ENCODE data around the gene ABCA1.
A peak's percentile ranks its signal among the peaks of the same experiment; 100 is the strongest.
"Not testable (repeated sequence)": the region's sequence is repeated elsewhere in the genome, so short reads cannot be mapped to it uniquely, and the experiment has no call there.

ABCA1 gene

GRCh38 chr9:104900324-104900723 is 27.6 kb downstream of the ABCA1 start:
- Histone ChIP-seq H3K36me3 (ENCODE audit: insufficient read depth, low read depth, low read length) (peaks cover 6% of the 10 kb centered on the region; the same call in 1 of the 2 replicates), H3K27ac (ENCODE audit: low read length) (no peak overlapping the region), H3K9me3 (ENCODE audit: insufficient read depth, low read depth, low read length) (no peaks in the 10 kb centered on the region), H3K4me3 (ENCODE audit: low read length) (no peak overlapping the region), H3K27me3 (ENCODE audit: insufficient read depth, low read length) (no peaks in the 10 kb centered on the region), H3K4me1 (ENCODE audit: insufficient read depth, low read length) (peaks cover 5% of the 10 kb centered on the region), H3K9ac (ENCODE audit: low read depth, low read length) (no peak overlapping the region)

- peaks cover 5% of the 10 kb centered on the region for H3K4me1 ChIP-seq (ENCODE audit: insufficient read depth, low read length)
- no peaks in the 10 kb centered on the region for H3K27me3 ChIP-seq (ENCODE audit: insufficient read depth, low read length)
- no peaks in the 10 kb centered on the region for H3K9me3 ChIP-seq (ENCODE audit: insufficient read depth, low read depth, low read length)
- no peak overlapping the region for H3K4me3 ChIP-seq (ENCODE audit: low read length)
- H3K9ac ChIP-seq (ENCODE audit: low read depth, low read length) = no peak overlapping the region
- H3K36me3 ChIP-seq (ENCODE audit: insufficient read depth, low read depth, low read length) = peaks cover 6% of the 10 kb centered on the region; the same call in 1 of the 2 replicates
- H3K27ac ChIP-seq (ENCODE audit: low read length) = no peak overlapping the region
Measured at GRCh38 chr9:104899759-104900247, 28.2 kb downstream of the ABCA1 start.

GRCh38 chr9:104898376-104898775 is 29.6 kb downstream of the ABCA1 start:
- not testable (repeated sequence) for H3K4me3 ChIP-seq (ENCODE audit: low read length); H3K36me3 ChIP-seq (ENCODE audit: insufficient read depth, low read depth, low read length); H3K9ac ChIP-seq (ENCODE audit: low read depth, low read length); H3K4me1 ChIP-seq (ENCODE audit: insufficient read depth, low read length); H3K27me3 ChIP-seq (ENCODE audit: insufficient read depth, low read length); H3K9me3 ChIP-seq (ENCODE audit: insufficient read depth, low read depth, low read length); H3K27ac ChIP-seq (ENCODE audit: low read length)

GRCh38 chr9:104896131-104896530 is 31.8 kb downstream of the ABCA1 start:
- Histone ChIP-seq H3K4me3 (ENCODE audit: low read length) (no peak overlapping the region), H3K9ac (ENCODE audit: low read depth, low read length) (no peak overlapping the region), H3K27ac (ENCODE audit: low read length) (no peak overlapping the region), H3K36me3 (ENCODE audit: insufficient read depth, low read depth, low read length) (0 out of 2 replicates have a peak, but pooled peaks cover under 1% of the 10 kb centered on the region), H3K4me1 (ENCODE audit: insufficient read depth, low read length) (no peaks in the 10 kb centered on the region), H3K27me3 (ENCODE audit: insufficient read depth, low read length) (no peaks in the 10 kb centered on the region), H3K9me3 (ENCODE audit: insufficient read depth, low read depth, low read length) (no peaks in the 10 kb centered on the region)

GRCh38 chr9:104895572-104895971 is 32.4 kb downstream of the ABCA1 start:
- H3K27ac ChIP-seq (ENCODE audit: low read length) = no peak overlapping the region
- no peaks in the 10 kb centered on the region for H3K4me1 ChIP-seq (ENCODE audit: insufficient read depth, low read length)
- H3K27me3 ChIP-seq (ENCODE audit: insufficient read depth, low read length) = no peaks in the 10 kb centered on the region
- H3K9me3 ChIP-seq (ENCODE audit: insufficient read depth, low read depth, low read length) = no peaks in the 10 kb centered on the region
- H3K9ac ChIP-seq (ENCODE audit: low read depth, low read length) = no peak overlapping the region
- H3K4me3 ChIP-seq (ENCODE audit: low read length) = no peak overlapping the region
- H3K36me3 ChIP-seq (ENCODE audit: insufficient read depth, low read depth, low read length) = no peaks in the 10 kb centered on the region

- Histone ChIP-seq H3K4me1 (ENCODE audit: insufficient read depth, low read length) (peaks cover 17% of the 10 kb centered on the region; the same call in 1 of the 2 replicates), H3K36me3 (ENCODE audit: insufficient read depth, low read depth, low read length) (peaks cover 10% of the 10 kb centered on the region), H3K27me3 (ENCODE audit: insufficient read depth, low read length) (no peaks in the 10 kb centered on the region), H3K4me3 (ENCODE audit: low read length) (no peak overlapping the region), H3K27ac (ENCODE audit: low read length) (no peak overlapping the region), H3K9ac (ENCODE audit: low read depth, low read length) (no peak overlapping the region), H3K9me3 (ENCODE audit: insufficient read depth, low read depth, low read length) (no peaks in the 10 kb centered on the region)
Measured at GRCh38 chr9:104892701-104893100, 35.3 kb downstream of the ABCA1 start.

GRCh38 chr9:104890433-104890770 is 37.6 kb downstream of the ABCA1 start:
- H3K27me3 ChIP-seq (ENCODE audit: insufficient read depth, low read length) = no peaks in the 10 kb centered on the region
- no peak overlapping the region for H3K27ac ChIP-seq (ENCODE audit: low read length)
- H3K4me3 ChIP-seq (ENCODE audit: low read length) = no peak overlapping the region
- H3K9ac ChIP-seq (ENCODE audit: low read depth, low read length) = no peak overlapping the region
- H3K36me3 ChIP-seq (ENCODE audit: insufficient read depth, low read depth, low read length) = peaks cover 10% of the 10 kb centered on the region
- H3K4me1 ChIP-seq (ENCODE audit: insufficient read depth, low read length) = peaks cover 28% of the 10 kb centered on the region; the same call in 1 of the 2 replicates
- no peaks in the 10 kb centered on the region for H3K9me3 ChIP-seq (ENCODE audit: insufficient read depth, low read depth, low read length)

- Histone ChIP-seq H3K4me3 (ENCODE audit: low read length) (peak overlapping the region; percentile 31), H3K27me3 (ENCODE audit: insufficient read depth, low read length) (no peaks in the 10 kb centered on the region), H3K27ac (ENCODE audit: low read length) (peak overlapping the region; percentile 65), H3K36me3 (ENCODE audit: insufficient read depth, low read depth, low read length) (peaks cover 20% of the 10 kb centered on the region), H3K9ac (ENCODE audit: low read depth, low read length) (peak overlapping the region; percentile 35; the same call in 1 of the 2 replicates), H3K4me1 (ENCODE audit: insufficient read depth, low read length) (peaks cover 54% of the 10 kb centered on the region), H3K9me3 (ENCODE audit: insufficient read depth, low read depth, low read length) (no peaks in the 10 kb centered on the region)
Measured at GRCh38 chr9:104885818-104886709, 41.9 kb downstream of the ABCA1 start.

- Histone ChIP-seq H3K9me3 (ENCODE audit: insufficient read depth, low read depth, low read length) (no peaks in the 10 kb centered on the region), H3K4me1 (ENCODE audit: insufficient read depth, low read length) (peaks cover 37% of the 10 kb centered on the region), H3K4me3 (ENCODE audit: low read length) (no peak overlapping the region), H3K9ac (ENCODE audit: low read depth, low read length) (no peak overlapping the region), H3K27me3 (ENCODE audit: insufficient read depth, low read length) (no peaks in the 10 kb centered on the region), H3K27ac (ENCODE audit: low read length) (no peak overlapping the region), H3K36me3 (ENCODE audit: insufficient read depth, low read depth, low read length) (peaks cover 31% of the 10 kb centered on the region)
Measured at GRCh38 chr9:104883169-104883568, 44.8 kb downstream of the ABCA1 start.

- H3K27me3 ChIP-seq (ENCODE audit: insufficient read depth, low read length) = no peaks in the 10 kb centered on the region
- H3K9ac ChIP-seq (ENCODE audit: low read depth, low read length) = no peak overlapping the region
- peaks cover 27% of the 10 kb centered on the region for H3K36me3 ChIP-seq (ENCODE audit: insufficient read depth, low read depth, low read length)
- peaks cover 37% of the 10 kb centered on the region for H3K4me1 ChIP-seq (ENCODE audit: insufficient read depth, low read length)
- H3K4me3 ChIP-seq (ENCODE audit: low read length) = no peak overlapping the region
- no peaks in the 10 kb centered on the region for H3K9me3 ChIP-seq (ENCODE audit: insufficient read depth, low read depth, low read length)
- no peak overlapping the region for H3K27ac ChIP-seq (ENCODE audit: low read length)
Measured at GRCh38 chr9:104882566-104882965, 45.4 kb downstream of the ABCA1 start.

- Histone ChIP-seq H3K4me1 (ENCODE audit: insufficient read depth, low read length) (peaks cover 37% of the 10 kb centered on the region), H3K36me3 (ENCODE audit: insufficient read depth, low read depth, low read length) (peaks cover 27% of the 10 kb centered on the region)
Measured at GRCh38 chr9:104882086-104882485, 45.9 kb downstream of the ABCA1 start.

More at GRCh38 chr9:104882086-104882485, 45.9 kb downstream of the ABCA1 start:
- Histone ChIP-seq H3K27me3 (ENCODE audit: insufficient read depth, low read length) (no peaks in the 10 kb centered on the region), H3K27ac (ENCODE audit: low read length) (no peak overlapping the region), H3K4me3 (ENCODE audit: low read length) (no peak overlapping the region), H3K9ac (ENCODE audit: low read depth, low read length) (no peak overlapping the region), H3K9me3 (ENCODE audit: insufficient read depth, low read depth, low read length) (no peaks in the 10 kb centered on the region)

Data from iPS-20b (cell line).